Heart right ventricle (tissue), 16 donors: ENCODE results near the gene ANKRA2. TPM values are rescaled to one million over a fixed set of nuclear protein-coding genes. Genes with fewer than 3 reads are reported as not detected.

Experiments used
- ATAC-seq, 8 donors: fragments of 200-7000 bp; cut with Tn5 transposase; one replicate each; pipeline ENCODE4 v1.9.1; 2020; ENCODE audit warnings: mild to moderate bottlenecking in 8 of 8, moderate library complexity in 8 of 8, moderate number of reproducible peaks in 1 of 8
- DNase-seq, 2 donors: peaks; one replicate each; pipeline ENCODE4 v3.0.0-alpha.2; 2020
- H3K27ac ChIP-seq, 10 donors: fragments of 200-600 bp; sonication (generic) in 2 of 10; one replicate each; pipeline versions ENCODE4 v1.5.0 to v1.8.0; 2020 to 2022; ENCODE audit warnings: mild to moderate bottlenecking in 3 of 10
- H3K27me3 ChIP-seq, 7 donors: fragments of 200-600 bp; one replicate each; pipeline ENCODE4 v1.8.0; 2021 to 2022; ENCODE audit warnings: mild to moderate bottlenecking in 2 of 7
- H3K36me3 ChIP-seq, 9 donors: fragments of 200-600 bp; sonication (generic) in 1 of 9; one replicate each; pipeline versions ENCODE4 v1.5.0 to v1.8.0; 2020 to 2022; ENCODE audit warnings: mild to moderate bottlenecking in 2 of 9
- H3K4me1 ChIP-seq, 9 donors: fragments of 200-600 bp; sonication (generic) in 1 of 9; one replicate each; pipeline versions ENCODE4 v1.5.0 to v1.8.0; 2020 to 2022; ENCODE audit warnings: mild to moderate bottlenecking in 4 of 9
- H3K4me3 ChIP-seq, 10 donors: fragments of 200-600 bp; sonication (generic) in 2 of 10; one replicate each; pipeline versions ENCODE4 v1.5.0 to v1.8.0; 2020 to 2022; ENCODE audit warnings: mild to moderate bottlenecking in 7 of 10, moderate library complexity in 2 of 10
- H3K9me3 ChIP-seq, 11 donors: fragments of 200-600 bp in 10 of 11; sonication (generic) in 2 of 11; one replicate each; pipeline versions ENCODE4 v1.5.0 to v1.8.0; 2013 to 2022; ENCODE audit warnings: mild to moderate bottlenecking in 2 of 11, control low read depth in 1 of 11, moderate library complexity in 1 of 11
- WGBS, 2 donors: extraction: QIAGEN DNeasy Blood & Tissue Kit; methylation state at CpG; one replicate each; pipeline ENCODE4 v1.1.7; 2013; ENCODE audit warnings: inconsistent platforms in 1 of 2; 5-methylcytosine and 5-hydroxymethylcytosine counted together
- intact Hi-C, 10 donors: fragments of 100-400 bp; cut with DNase I; formaldehyde crosslinking; loops; one replicate each; pipeline versions ENCODE4 v1.11.1 to v1.14.2; 2022
- polyA plus RNA-seq, 2 donors: library from polyadenylated mRNA; stranded (reverse); fragments of 200-250 nt; gene quantifications; one replicate each; pipeline ENCODE4 v1.2.3, GENCODE V29; 2013
- total RNA-seq, 10 donors: library from RNA; stranded (reverse); fragmentation: NEBNext Ultra II Directional in 3 of 10; extraction: Animal tissue kit (Norgen Biotek cat#: 25700) in 3 of 10; gene quantifications; one replicate each; pipeline versions ENCODE4 v1.2.1 to v1.2.4, GENCODE V29; 2021 to 2023
- TF ChIP-seq, protein P1 (sequence below), 9 donors: fragments of 200-600 bp; sonication (generic) in 2 of 9; IDR thresholded peaks; one replicate each; pipeline versions ENCODE4 v1.5.0 to v1.8.0; 2021 to 2022; ENCODE audit warnings: antibody characterized with exemption in 9 of 9, mild to moderate bottlenecking in 5 of 9, moderate library complexity in 1 of 9
- donor health status: Arrhythmogenic right ventricular cardiomyopathy.
- donor health status: ischemic (EF 13 %, LVEDD 7.1; RV severe dilation, severe dysfunction).
- donor health status: healthy with polysubstance abuse.
- donor health status: DM: no; HTN: yes; CAD: no.
- donor health status: DM: no; HTN: no; CAD: no.
- donor health status: ischemic (EF 25% LVEDD 6.9; RV normal size, moderate dysfunction).
- donor health status: ischemic (EF 25% LVEDD 5.7; RV mildly dilated, moderate dysfunction).
- donor health status: healthy.
- donor health status: DM: yes; HTN: yes; CAD: no.
- donor health status: Ischemic cardiomyopathy.
- donor health status: ischemic (EF 35%, LVEDD 5.7; RV mildly dilated, moderate dysfunction).
- donor health status: nonischemic (EF 11% LVEDD 7.7; RV severe dilation, severe dysfunction).
- donor health status: DM: yes; HTN: yes; CAD: no.
- donor health status: PGD.
- donor health status: ischemic (EF 29% LVEDD 5.4; RV normal size, mild dysfunction).
- donor health status: nonischemic (EF 23%, LVEDD 6.1; RV moderate dilation, normal function).

The ANKRA2 gene
- total and polyA plus RNA-seq, 12 donors, result 6.0 to 23.4 (median 12.0) TPM

DNA sequence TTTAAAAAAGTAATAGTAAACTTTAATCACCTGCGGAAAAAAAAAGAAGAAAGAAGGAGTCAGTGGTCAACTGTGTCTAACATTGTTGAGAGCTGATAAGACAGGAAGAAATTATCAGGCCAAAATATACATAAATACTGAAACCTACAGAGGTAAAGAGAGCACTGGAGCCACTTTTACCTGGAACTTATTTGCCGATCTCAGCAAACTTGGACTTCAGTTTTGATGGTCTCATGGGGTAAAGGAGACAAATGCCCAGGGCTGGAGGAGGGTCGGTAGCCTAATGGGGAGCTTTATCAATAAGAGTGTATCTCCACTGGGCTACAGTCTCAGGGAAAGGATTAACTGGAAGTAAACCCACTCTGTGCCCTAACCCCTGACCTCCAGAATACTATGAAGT is 33.9 kb upstream of the ANKRA2 start:
- intact Hi-C loops, result loop anchor here in 3 of 10 donors (10.0 kb wide), 2 partner anchors 1045 to 1055 kb away; partner anchors contain the start of gene ENC1 (in 2 of the 3)
- WGBS, 2 donors, result 76 to 86% methylated on average over 3 of the region's 3 CpGs
- Histone ChIP-seq H3K4me3 (no peak overlapping the region), H3K27ac (no peak overlapping the region), H3K4me1 (no peaks in the 10 kb centered on the region), H3K9me3 (peaks cover 0 to 19% (median 9%) of the 10 kb centered on the region in 11 donors), H3K27me3 (no peaks in the 10 kb centered on the region), H3K36me3 (no peaks in the 10 kb centered on the region)
- DNase-seq, result no peak
- TF ChIP-seq, protein P1, sequence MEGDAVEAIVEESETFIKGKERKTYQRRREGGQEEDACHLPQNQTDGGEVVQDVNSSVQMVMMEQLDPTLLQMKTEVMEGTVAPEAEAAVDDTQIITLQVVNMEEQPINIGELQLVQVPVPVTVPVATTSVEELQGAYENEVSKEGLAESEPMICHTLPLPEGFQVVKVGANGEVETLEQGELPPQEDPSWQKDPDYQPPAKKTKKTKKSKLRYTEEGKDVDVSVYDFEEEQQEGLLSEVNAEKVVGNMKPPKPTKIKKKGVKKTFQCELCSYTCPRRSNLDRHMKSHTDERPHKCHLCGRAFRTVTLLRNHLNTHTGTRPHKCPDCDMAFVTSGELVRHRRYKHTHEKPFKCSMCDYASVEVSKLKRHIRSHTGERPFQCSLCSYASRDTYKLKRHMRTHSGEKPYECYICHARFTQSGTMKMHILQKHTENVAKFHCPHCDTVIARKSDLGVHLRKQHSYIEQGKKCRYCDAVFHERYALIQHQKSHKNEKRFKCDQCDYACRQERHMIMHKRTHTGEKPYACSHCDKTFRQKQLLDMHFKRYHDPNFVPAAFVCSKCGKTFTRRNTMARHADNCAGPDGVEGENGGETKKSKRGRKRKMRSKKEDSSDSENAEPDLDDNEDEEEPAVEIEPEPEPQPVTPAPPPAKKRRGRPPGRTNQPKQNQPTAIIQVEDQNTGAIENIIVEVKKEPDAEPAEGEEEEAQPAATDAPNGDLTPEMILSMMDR (IDR thresholded peaks at IDR 0.05), result no peak
- no peak for ATAC-seq

DNA sequence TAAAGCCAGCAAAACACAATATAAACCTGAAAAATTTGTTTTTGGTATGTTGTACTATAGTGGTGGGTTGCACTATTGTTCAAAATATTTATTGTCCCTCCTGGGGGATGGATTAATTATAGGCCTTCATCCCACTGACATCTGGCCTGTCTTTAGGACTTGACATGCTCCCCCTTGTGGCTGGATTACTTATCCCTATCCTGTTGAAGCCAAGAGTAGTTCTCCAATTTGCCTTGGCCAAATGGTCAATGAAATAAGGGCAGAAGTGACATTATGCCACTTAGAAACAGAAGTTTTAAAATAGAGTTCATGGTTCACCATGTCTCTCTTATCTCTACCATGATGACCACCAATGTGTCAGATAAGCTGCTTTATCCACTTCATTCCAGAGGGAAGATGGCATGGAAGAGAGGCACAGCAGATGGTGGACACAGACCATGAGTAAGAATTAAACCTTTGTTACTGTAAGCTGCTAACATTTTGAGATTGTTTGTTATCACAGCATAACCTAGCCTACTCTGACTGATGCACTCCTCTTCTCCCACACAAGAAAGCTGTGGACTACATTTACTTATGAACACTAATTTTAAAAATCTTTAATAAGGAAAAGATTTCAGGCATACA is 31.4 kb upstream of the ANKRA2 start:
- Histone ChIP-seq H3K4me1 (no peaks in the 10 kb centered on the region), H3K27ac (no peak overlapping the region), H3K4me3 (no peak overlapping the region), H3K36me3 (no peaks in the 10 kb centered on the region), H3K9me3 (peaks cover 0 to 10% (median 9%) of the 10 kb centered on the region in 11 donors), H3K27me3 (no peaks in the 10 kb centered on the region)
- DNase-seq (no peak), ATAC-seq (no peak)
- intact Hi-C loops, result loop anchor here in 3 of 10 donors (10.0 kb wide), 2 partner anchors 1048 to 1058 kb away; partner anchors contain the start of gene ENC1 (in 2 of the 3)
- TF ChIP-seq, protein P1 (IDR thresholded peaks at IDR 0.05), result peak in 7 of 9 donors; percentile 33 to 67 (median 43)

DNA sequence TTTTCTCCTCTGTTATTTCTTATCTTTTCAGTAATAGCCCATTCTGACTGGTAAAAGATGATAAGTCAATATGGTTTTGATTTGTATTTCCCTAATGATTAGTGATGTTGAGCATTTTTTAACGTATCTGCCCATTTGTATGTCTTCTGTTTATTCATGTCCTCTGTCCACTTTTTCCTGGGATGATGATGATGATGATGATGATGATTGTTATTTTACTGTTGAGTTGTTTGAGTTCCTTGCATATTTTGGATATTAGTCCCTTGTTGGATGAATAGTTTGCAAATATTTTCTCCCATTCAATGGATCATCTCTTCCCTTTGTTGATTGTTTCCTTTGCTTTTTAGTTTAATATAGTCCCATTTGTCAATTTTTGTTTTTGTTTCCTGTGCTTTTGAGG is 27.1 kb upstream of the ANKRA2 start:
- Histone ChIP-seq H3K36me3 (no peaks in the 10 kb centered on the region), H3K27me3 (no peaks in the 10 kb centered on the region), H3K27ac (no peak overlapping the region), H3K4me1 (no peaks in the 10 kb centered on the region), H3K4me3 (no peak overlapping the region), H3K9me3 (peaks cover 0 to 2% (median 0%) of the 10 kb centered on the region in 11 donors)
- WGBS, 2 donors, result 74 to 80% methylated on average over 1 of the region's 1 CpG
- intact Hi-C loops, result loop anchor here in 4 of 10 donors (5.0 to 10.0 kb wide), 3 partner anchors 1052 to 1062 kb away; partner anchors contain the start of gene ENC1 (in 2 of the 4)
- ATAC-seq (no peak), DNase-seq (no peak)
- TF ChIP-seq, protein P1 (IDR thresholded peaks at IDR 0.05), result no peak

DNA sequence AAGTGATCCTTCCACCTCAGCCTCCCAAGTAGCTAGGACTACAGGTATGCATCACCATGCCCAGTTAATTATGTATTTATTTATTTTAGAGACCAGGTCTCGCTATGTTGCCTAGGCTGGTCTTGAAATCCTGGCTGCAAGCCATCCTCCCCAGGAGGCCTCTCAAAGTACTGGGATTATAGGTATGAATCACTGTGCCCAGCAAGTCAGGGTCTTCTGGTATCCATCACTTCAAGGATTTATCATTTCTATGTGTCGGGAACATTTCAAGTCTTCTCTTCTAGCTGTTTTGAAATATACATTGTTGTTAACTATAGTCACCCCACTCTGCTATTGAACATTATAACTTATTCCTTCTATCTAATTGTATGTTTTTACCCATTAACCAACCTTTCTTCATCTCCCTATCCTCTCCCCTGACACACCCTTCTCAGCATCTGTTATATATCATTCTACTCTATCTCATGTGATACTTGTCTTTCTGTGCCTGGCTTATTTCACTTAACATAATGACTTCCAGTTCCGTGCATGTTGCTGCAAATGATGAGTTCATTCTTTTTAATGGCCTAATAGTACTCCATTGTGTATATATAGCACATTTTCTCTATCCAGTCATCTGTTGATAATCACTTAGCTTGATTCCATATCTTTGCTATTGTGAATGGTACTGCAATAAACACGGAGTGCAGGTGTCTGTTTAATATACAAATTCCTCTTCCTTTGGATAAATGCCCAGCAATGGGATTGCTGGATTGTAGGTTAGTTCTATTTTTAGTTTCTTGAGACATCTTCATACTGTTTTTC is 26.5 kb upstream of the ANKRA2 start:
- ATAC-seq (no peak), DNase-seq (no peak)
- Histone ChIP-seq H3K36me3 (no peaks in the 10 kb centered on the region), H3K4me3 (no peak overlapping the region), H3K27me3 (no peaks in the 10 kb centered on the region), H3K4me1 (no peaks in the 10 kb centered on the region), H3K27ac (no peak overlapping the region), H3K9me3 (no peaks in the 10 kb centered on the region)
- intact Hi-C loops, result loop anchor here (1.0 to 10.0 kb wide), 5 partner anchors 200 to 1063 kb away; partner anchors contain the start of gene ENC1 (in 2 of the 10)
- 27 to 41% methylated on average over 4 of the region's 4 CpGs for WGBS, 2 donors
- TF ChIP-seq, protein P1 (IDR thresholded peaks at IDR 0.05), result no peak
